Astrocyte (in vitro differentiated cells and primary cell): ENCODE results near the gene SYNM. TPM values are rescaled to one million over a fixed set of nuclear protein-coding genes. Genes with fewer than 3 reads are reported as not detected.

Source experiments
- DNase-seq: peaks from one replicate; pipeline ENCODE4 v3.0.0-alpha.2; 2010; ENCODE audit warnings: low read depth
- FAIRE-seq: peaks from 2 replicates; lab custom pipeline; 2011; peaks lifted over from hg19 to GRCh38; lab: Jason Lieb, UNC
- H2AFZ ChIP-seq: 2 replicates; pipeline ENCODE4 v1.6.0; 2012; ENCODE audit warnings: low read depth, low read length, inconsistent platforms
- H3K27ac ChIP-seq: 2 replicates; pipeline ENCODE4 v1.5.1; 2011; ENCODE audit warnings: low read depth, low read length, inconsistent platforms
- H3K27me3 ChIP-seq: 2 replicates; pipeline ENCODE4 v1.6.0; 2011; ENCODE audit warnings: low read length, inconsistent platforms; ENCODE audit not compliant: insufficient read depth
- H3K36me3 ChIP-seq: 2 replicates; pipeline ENCODE4 v1.5.1; 2011; ENCODE audit warnings: low read length, inconsistent platforms; ENCODE audit not compliant: insufficient read depth
- H3K4me1 ChIP-seq: 2 replicates; pipeline ENCODE4 v1.5.1; 2011; ENCODE audit warnings: low read length, inconsistent platforms; ENCODE audit not compliant: insufficient read depth
- H3K4me2 ChIP-seq: 2 replicates; pipeline ENCODE4 v1.6.0; 2012; ENCODE audit warnings: low read length, inconsistent platforms
- H3K4me3 ChIP-seq: 2 replicates; pipeline ENCODE4 v1.5.1; 2011; ENCODE audit warnings: low read depth, mild to moderate bottlenecking, low read length, inconsistent platforms; ENCODE audit not compliant: insufficient read depth
- H3K79me2 ChIP-seq: 2 replicates; pipeline ENCODE4 v1.6.0; 2012; ENCODE audit warnings: mild to moderate bottlenecking, low read length, inconsistent platforms; ENCODE audit not compliant: insufficient read depth
- H3K9ac ChIP-seq: 2 replicates; pipeline ENCODE4 v1.6.0; 2012; ENCODE audit warnings: mild to moderate bottlenecking, low read length, inconsistent platforms
- H3K9me3 ChIP-seq: 2 replicates; pipeline ENCODE4 v1.5.1; 2012; ENCODE audit warnings: low read depth, mild to moderate bottlenecking, low read length, inconsistent platforms; ENCODE audit not compliant: insufficient read depth
- H4K20me1 ChIP-seq: 2 replicates; pipeline ENCODE4 v1.6.0; 2012; ENCODE audit warnings: low read length, inconsistent platforms; ENCODE audit not compliant: insufficient read depth
- H3K27ac Mint-ChIP-seq: one replicate; pipeline ENCODE4 v1.8.0; 2021; ENCODE audit warnings: mild to moderate bottlenecking, mixed read lengths; ENCODE audit not compliant: unreplicated experiment
- H3K27me3 Mint-ChIP-seq: one replicate; pipeline ENCODE4 v1.8.0; 2021; ENCODE audit warnings: low read depth, mixed read lengths; ENCODE audit not compliant: unreplicated experiment
- H3K36me3 Mint-ChIP-seq: one replicate; pipeline ENCODE4 v1.8.0; 2021; ENCODE audit warnings: low read depth, mixed read lengths; ENCODE audit not compliant: unreplicated experiment
- H3K4me1 Mint-ChIP-seq: one replicate; pipeline ENCODE4 v1.8.0; 2021; ENCODE audit warnings: low read depth, mixed read lengths; ENCODE audit not compliant: unreplicated experiment
- H3K4me3 Mint-ChIP-seq: one replicate; pipeline ENCODE4 v1.8.0; 2021; ENCODE audit warnings: mild to moderate bottlenecking, moderate library complexity, mixed read lengths; ENCODE audit not compliant: unreplicated experiment
- H3K9me3 Mint-ChIP-seq: one replicate; pipeline ENCODE4 v1.8.0; 2021; ENCODE audit warnings: mild to moderate bottlenecking, mixed read lengths; ENCODE audit not compliant: unreplicated experiment
- CTCF ChIP-seq: IDR thresholded peaks from 2 replicates; pipeline ENCODE4 v1.5.1; 2011; ENCODE audit warnings: low read depth, mild to moderate bottlenecking, inconsistent platforms, low read length, moderate library complexity; ENCODE audit not compliant: insufficient read depth
- EZH2 ChIP-seq: IDR thresholded peaks from 2 replicates; pipeline ENCODE4 v1.6.1; 2012; ENCODE audit warnings: mild to moderate bottlenecking, low read length, inconsistent platforms; ENCODE audit not compliant: insufficient read depth
- total RNA-seq: library from RNA; stranded (reverse); gene quantifications from 2 replicates; pipeline ENCODE4 v1.2.1, GENCODE V29; 2021

The SYNM gene
- total RNA-seq, 1 donor from 2014 or later = 9.7 TPM

- peaks cover 19% of the 10 kb centered on the region for H3K4me1 ChIP-seq
- no peaks in the 10 kb centered on the region for H3K27me3 Mint-ChIP-seq
- no peak for TF ChIP-seq CTCF
- TF ChIP-seq EZH2 = no peak
- H3K79me2 ChIP-seq = no peaks in the 10 kb centered on the region
- no peaks in the 10 kb centered on the region for H3K27me3 ChIP-seq
- H3K4me3 Mint-ChIP-seq = no peak overlapping the region
- no peak overlapping the region for H3K27ac Mint-ChIP-seq
- H2AFZ ChIP-seq = no peak overlapping the region
- no peak for FAIRE-seq
- no peak overlapping the region for H3K27ac ChIP-seq
- no peaks in the 10 kb centered on the region for H3K9me3 Mint-ChIP-seq
- H3K4me1 Mint-ChIP-seq = peaks cover 17% of the 10 kb centered on the region
- peaks cover 36% of the 10 kb centered on the region for H3K36me3 Mint-ChIP-seq
- no peaks in the 10 kb centered on the region for H3K9me3 ChIP-seq
- H3K4me2 ChIP-seq = no peak overlapping the region
- H3K9ac ChIP-seq = no peak overlapping the region
- no peaks in the 10 kb centered on the region for H3K36me3 ChIP-seq
- no peak overlapping the region for H3K4me3 ChIP-seq
- H4K20me1 ChIP-seq = no peaks in the 10 kb centered on the region
- no peak for DNase-seq
Measured at GRCh38 chr15:99134317-99134821, 29.5 kb downstream of the SYNM start.

GRCh38 chr15:99135194-99135593 lies 30.3 kb downstream of the SYNM start:
- H3K27ac ChIP-seq = no peak overlapping the region
- DNase-seq (no peak), FAIRE-seq (no peak)

More at GRCh38 chr15:99135194-99135593, 30.3 kb downstream of the SYNM start:
- Histone ChIP-seq H3K27me3 (no peaks in the 10 kb centered on the region), H3K79me2 (no peaks in the 10 kb centered on the region), H3K9me3 (no peaks in the 10 kb centered on the region), H3K4me1 (peaks cover 15% of the 10 kb centered on the region), H3K9ac (no peak overlapping the region), H3K4me3 (no peak overlapping the region), H2AFZ (no peak overlapping the region), H3K4me2 (peak overlapping the region; percentile 14), H4K20me1 (no peaks in the 10 kb centered on the region), H3K36me3 (no peaks in the 10 kb centered on the region)
- Mint-ChIP-seq H3K4me3 (no peak overlapping the region), H3K9me3 (no peaks in the 10 kb centered on the region), H3K27ac (no peak overlapping the region), H3K27me3 (no peaks in the 10 kb centered on the region), H3K4me1 (peaks cover 15% of the 10 kb centered on the region), H3K36me3 (peaks cover 32% of the 10 kb centered on the region)
- no peak for TF ChIP-seq CTCF
- TF ChIP-seq EZH2 = no peak
